Measurements from ENCODE around the gene TMEM97. TPM values are rescaled to one million over a fixed set of nuclear protein-coding genes. Genes with fewer than 3 reads are reported as not detected.

TMEM97 gene
- total and polyA plus RNA-seq, 9 of the 15 experiments (the other 6 are each of a cell fraction or from before 2014, with no cell fraction given): 34.6 to 121 (median 76.0) TPM

GRCh38 chr17:28371245-28372202 lies 52.5 kb downstream of the TMEM97 start, which contains the start of gene SARM1 (continued):
- TF ChIP-seq CLOCK (CRISPR knock-in tag; IDR thresholded peaks at IDR 0.05; ENCODE audit: borderline replicate concordance) (no peak), CBFA2T2 (conservative IDR thresholded peaks at IDR 0.05) (peak; percentile 62), BRCA1 (IDR thresholded peaks at IDR 0.05) (no peak), BRCA1 (CRISPR knock-in tag; IDR thresholded peaks at IDR 0.05) (no peak)

GRCh38 chr17:28372203-28372944 lies 53.4 kb downstream of the TMEM97 start:
- intact Hi-C loops (cut with micrococcal nuclease): no loop called here
- Histone ChIP-seq H3K27me3 (ENCODE audit: control insufficient read depth in 2 of 2, insufficient read depth in 2 of 2, low read length in 2 of 2) (peaks cover 0 to 4% of the 10 kb centered on the region in 2 experiments; a peak in 1 of 5 replicates), H3K9me3 (replicated peaks; ENCODE audit: control insufficient read depth, insufficient read depth, low read depth, low read length) (no peaks in the 10 kb centered on the region), H3K4me1 (replicated peaks in 1 of 2; ENCODE audit: control insufficient read depth in 2 of 2, insufficient read depth in 2 of 2, low read length in 2 of 2) (peaks cover 16 to 38% of the 10 kb centered on the region in 2 experiments), H3K4me2 (ENCODE audit: insufficient read depth, low read length) (no peak overlapping the region), H4K20me1 (replicated peaks; ENCODE audit: control insufficient read depth, insufficient read depth, low read length) (peaks cover 14% of the 10 kb centered on the region), H3K79me2 (ENCODE audit: control insufficient read depth, insufficient read depth, low read length) (no peaks in the 10 kb centered on the region), H3K27ac (ENCODE audit: extremely low read depth, low read depth, low read length) (no peak overlapping the region), H3K9me1 (ENCODE audit: control insufficient read depth, insufficient read depth, low read length) (peaks cover 5% of the 10 kb centered on the region), H3K9ac (ENCODE audit: insufficient read depth in 1 of 2, low read depth in 2 of 2, low read length in 2 of 2) (no peak overlapping the region), H2AFZ (ENCODE audit: low read depth, low read length) (no peak overlapping the region), H3K36me3 (ENCODE audit: control insufficient read depth, insufficient read depth, low read length) (no peaks in the 10 kb centered on the region), H3K4me3 (no peak overlapping the region)
- BruUV-seq (replicated peaks): no TSS peak
- WGBS (ENCODE audit: insufficient coverage, low coverage, missing lambda C conversion rate): 85% methylated on average over 26 of the region's 53 CpGs
- DNase-seq (ENCODE audit: extremely low read depth in 1 of 4, low spot score in 3 of 4) (no peak), FAIRE-seq (no peak), ATAC-seq (no peak)
- in situ Hi-C loops (cut with MboI): no loop called here
- ChIA-PET POLR2A (interaction anchor here (0.6 to 1.2 kb wide), 3 partner anchors 15 to 52 kb away, joined by 3 to 5 read pairs (median 3); partner anchors contain the start of gene POLDIP2), CTCF (ENCODE audit: low intra/inter-chr PET ratio) (no interaction called here)
- TF ChIP-seq CLOCK (CRISPR knock-in tag; IDR thresholded peaks at IDR 0.05; ENCODE audit: borderline replicate concordance) (no peak), HMG20A (CRISPR knock-in tag; conservative IDR thresholded peaks at IDR 0.05) (no peak)

Data from K562 (cell line).